ENCODE data around the gene SGCA. TPM values are rescaled to one million over a fixed set of nuclear protein-coding genes. Genes with fewer than 3 reads are reported as not detected.

Gene SGCA
- total and polyA plus RNA-seq, 10 of the 15 experiments (the other 5 are each of a cell fraction or from before 2014, with no cell fraction given): 0.13 to 2.2 (median 0.50) TPM; not detected in 2

DNA sequence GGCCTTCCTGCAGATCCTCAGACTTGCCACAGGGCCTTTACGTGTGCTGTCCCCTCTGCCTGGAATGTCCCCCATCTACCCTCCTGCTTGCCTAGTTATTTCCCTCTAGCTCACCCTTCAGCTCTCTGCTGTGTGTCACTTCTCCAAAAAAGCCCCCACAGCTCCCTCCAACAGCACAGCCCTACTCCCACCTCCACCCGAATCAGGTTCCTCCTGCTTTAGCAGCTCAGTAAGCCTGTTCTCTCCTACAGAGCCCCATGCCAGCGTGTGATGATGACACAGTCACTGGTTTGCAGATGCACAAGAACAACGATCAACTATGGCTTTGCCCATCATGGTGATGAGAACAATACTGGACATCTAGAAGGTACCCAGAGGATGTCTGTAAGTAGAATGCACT lies 28.8 kb upstream of the SGCA start (continued):
- TF ChIP-seq, protein P1, sequence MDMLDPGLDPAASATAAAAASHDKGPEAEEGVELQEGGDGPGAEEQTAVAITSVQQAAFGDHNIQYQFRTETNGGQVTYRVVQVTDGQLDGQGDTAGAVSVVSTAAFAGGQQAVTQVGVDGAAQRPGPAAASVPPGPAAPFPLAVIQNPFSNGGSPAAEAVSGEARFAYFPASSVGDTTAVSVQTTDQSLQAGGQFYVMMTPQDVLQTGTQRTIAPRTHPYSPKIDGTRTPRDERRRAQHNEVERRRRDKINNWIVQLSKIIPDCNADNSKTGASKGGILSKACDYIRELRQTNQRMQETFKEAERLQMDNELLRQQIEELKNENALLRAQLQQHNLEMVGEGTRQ (IDR thresholded peaks at IDR 0.05; ENCODE audit: borderline replicate concordance, low read depth, low read length): no peak

DNA sequence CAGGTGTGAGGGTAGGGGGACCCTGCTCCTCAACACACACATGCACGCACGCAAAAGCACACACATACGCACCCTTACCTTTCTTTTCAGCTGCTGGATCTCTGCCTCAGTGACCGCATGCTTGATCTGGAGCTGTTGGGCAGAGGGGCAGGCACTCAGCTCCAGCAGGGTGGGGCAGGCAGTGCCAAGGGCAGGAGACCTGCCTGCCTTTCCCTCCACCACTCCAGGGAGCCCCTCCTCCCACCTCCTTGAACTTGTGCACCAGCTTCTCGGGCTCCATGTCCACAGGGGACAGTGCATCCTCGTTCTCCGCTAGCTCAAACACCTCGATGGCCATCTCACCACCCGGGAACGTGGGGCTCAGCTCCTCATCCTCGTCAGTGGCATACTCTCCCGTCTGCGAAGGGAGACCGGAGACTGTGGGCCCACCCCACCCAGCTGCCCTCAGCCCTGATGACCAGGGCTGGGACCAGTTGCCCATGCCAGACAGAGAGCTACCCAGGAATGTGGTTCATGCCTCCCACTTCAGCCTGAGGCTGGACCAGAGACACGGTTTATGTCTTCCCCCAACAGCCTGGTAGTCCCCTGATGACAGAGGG lies 26.5 kb upstream of the SGCA start:
- no peaks in the 10 kb centered on the region for H3K9me3 ChIP-seq (replicated peaks; ENCODE audit: control insufficient read depth, insufficient read depth, low read length)
- RAD21 ChIA-PET (ENCODE audit: unreplicated experiment): interaction anchor here (0.6 to 1.7 kb wide), 8 partner anchors 9 to 39 kb away, joined by 3 to 7 read pairs (median 3); no protein-coding TSS in a partner anchor
- no peak for FAIRE-seq
- TF ChIP-seq EZH2 (IDR thresholded peaks at IDR 0.05; ENCODE audit: borderline replicate concordance, control insufficient read depth, low read depth, low read length): no peak
- TF ChIP-seq ASH2L (IDR thresholded peaks at IDR 0.05; ENCODE audit: borderline replicate concordance, low read depth): no peak
- TF ChIP-seq NR2F1 (conservative IDR thresholded peaks at IDR 0.05): no peak
- TF ChIP-seq RAD51 (IDR thresholded peaks at IDR 0.05): no peak
- TF ChIP-seq, protein P2, sequence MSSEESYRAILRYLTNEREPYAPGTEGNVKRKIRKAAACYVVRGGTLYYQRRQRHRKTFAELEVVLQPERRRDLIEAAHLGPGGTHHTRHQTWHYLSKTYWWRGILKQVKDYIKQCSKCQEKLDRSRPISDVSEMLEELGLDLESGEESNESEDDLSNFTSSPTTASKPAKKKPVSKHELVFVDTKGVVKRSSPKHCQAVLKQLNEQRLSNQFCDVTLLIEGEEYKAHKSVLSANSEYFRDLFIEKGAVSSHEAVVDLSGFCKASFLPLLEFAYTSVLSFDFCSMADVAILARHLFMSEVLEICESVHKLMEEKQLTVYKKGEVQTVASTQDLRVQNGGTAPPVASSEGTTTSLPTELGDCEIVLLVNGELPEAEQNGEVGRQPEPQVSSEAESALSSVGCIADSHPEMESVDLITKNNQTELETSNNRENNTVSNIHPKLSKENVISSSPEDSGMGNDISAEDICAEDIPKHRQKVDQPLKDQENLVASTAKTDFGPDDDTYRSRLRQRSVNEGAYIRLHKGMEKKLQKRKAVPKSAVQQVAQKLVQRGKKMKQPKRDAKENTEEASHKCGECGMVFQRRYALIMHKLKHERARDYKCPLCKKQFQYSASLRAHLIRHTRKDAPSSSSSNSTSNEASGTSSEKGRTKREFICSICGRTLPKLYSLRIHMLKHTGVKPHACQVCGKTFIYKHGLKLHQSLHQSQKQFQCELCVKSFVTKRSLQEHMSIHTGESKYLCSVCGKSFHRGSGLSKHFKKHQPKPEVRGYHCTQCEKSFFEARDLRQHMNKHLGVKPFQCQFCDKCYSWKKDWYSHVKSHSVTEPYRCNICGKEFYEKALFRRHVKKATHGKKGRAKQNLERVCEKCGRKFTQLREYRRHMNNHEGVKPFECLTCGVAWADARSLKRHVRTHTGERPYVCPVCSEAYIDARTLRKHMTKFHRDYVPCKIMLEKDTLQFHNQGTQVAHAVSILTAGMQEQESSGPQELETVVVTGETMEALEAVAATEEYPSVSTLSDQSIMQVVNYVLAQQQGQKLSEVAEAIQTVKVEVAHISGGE (CRISPR knock-in tag; IDR thresholded peaks at IDR 0.05): no peak
- TF ChIP-seq MEF2A (IDR thresholded peaks at IDR 0.05; ENCODE audit: insufficient read depth, low read depth, low read length): no peak
- TF ChIP-seq SIX5 (IDR thresholded peaks at IDR 0.05; ENCODE audit: low read depth, low read length, severe bottlenecking): no peak
- TF ChIP-seq FOS (IDR thresholded peaks at IDR 0.05; ENCODE audit: borderline replicate concordance, extremely low read depth, insufficient read length): no peak
- no peak for TF ChIP-seq JUND (IDR thresholded peaks at IDR 0.05; ENCODE audit: low read depth, low read length)
- no peak for TF ChIP-seq TAF1 (IDR thresholded peaks at IDR 0.05; ENCODE audit: borderline replicate concordance, low read depth, low read length)
- TF ChIP-seq ZBED1 (IDR thresholded peaks at IDR 0.05; ENCODE audit: borderline replicate concordance): no peak
- no peak for TF ChIP-seq POLR2AphosphoS2 (IDR thresholded peaks at IDR 0.05; ENCODE audit: low read depth, low read length)
- TF ChIP-seq, protein P1 (IDR thresholded peaks at IDR 0.05; ENCODE audit: borderline replicate concordance, low read depth, low read length): no peak
- TF ChIP-seq ZNF384 (IDR thresholded peaks at IDR 0.05; ENCODE audit: borderline replicate concordance, low read depth, low read length): no peak
- no peak for TF ChIP-seq CEBPB (IDR thresholded peaks at IDR 0.05; ENCODE audit: borderline replicate concordance in 1 of 2, low read depth in 2 of 2, low read length in 2 of 2)

More for the DNA sequence above, 26.5 kb upstream of the SGCA start:
- Histone ChIP-seq H3K4me1 (ENCODE audit: control insufficient read depth, insufficient read depth, low read length) (peaks cover 28% of the 10 kb centered on the region), H3K27ac (ENCODE audit: control insufficient read depth, insufficient read depth) (no peak overlapping the region), H3K4me2 (ENCODE audit: control insufficient read depth, insufficient read depth) (no peak overlapping the region), H2AFZ (ENCODE audit: control insufficient read depth, low read depth, low read length) (no peak overlapping the region), H3K79me2 (ENCODE audit: control insufficient read depth, insufficient read depth, low read length) (peaks cover 25% of the 10 kb centered on the region), H4K20me1 (ENCODE audit: control insufficient read depth, insufficient read depth) (peaks cover 22% of the 10 kb centered on the region), H3K36me3 (ENCODE audit: control insufficient read depth in 2 of 2, insufficient read depth in 2 of 2, low read length in 1 of 2) (peaks cover 61 to 79% of the 10 kb centered on the region in 2 experiments), H3K27me3 (replicated peaks in 1 of 2; ENCODE audit: control insufficient read depth in 2 of 2, insufficient read depth in 2 of 2, low read length in 1 of 2) (no peaks in the 10 kb centered on the region), H3K4me3 (no peak overlapping the region), H3K9ac (ENCODE audit: control insufficient read depth, insufficient read depth, low read length) (no peak overlapping the region)
- WGBS (ENCODE audit: insufficient coverage, insufficient replicate concordance, low lambda C conversion rate, missing lambda C conversion rate): 88% methylated on average over 15 of the region's 15 CpGs
- in situ Hi-C loops (cut with MboI) (no loop called here), intact Hi-C loops (cut with micrococcal nuclease; ENCODE audit: unreplicated experiment) (no loop called here)
- CTCF ChIA-PET: interaction anchor here (0.5 to 6.9 kb wide), 21 partner anchors 8 to 133 kb away, joined by 3 to 87 read pairs (median 8); partner anchors contain the start of genes COL1A1, PDK2, PPP1R9B and SAMD14
- no TSS peak for BruUV-seq (replicated peaks)
- POLR2A ChIA-PET: interaction anchor here (0.6 to 1.4 kb wide), 6 partner anchors 8 to 22 kb away, joined by 3 to 6 read pairs (median 4); partner anchors contain the start of gene PPP1R9B
- ATAC-seq (no peak), DNase-seq (ENCODE audit: low read depth, low spot score) (no peak)
- SMC1A ChIA-PET (ENCODE audit: uncharacterized antibody, unreplicated experiment): interaction anchor here (1.0 to 3.7 kb wide), 8 partner anchors 9 to 45 kb away, joined by 3 to 29 read pairs (median 6); no protein-coding TSS in a partner anchor

All from GM12878 (cell line).